Panc1 (cell line): Measurements from ENCODE around the gene PTPRJ. TPM values are rescaled to one million over a fixed set of nuclear protein-coding genes. Genes with fewer than 3 reads are reported as not detected.

Experiments used
- ATAC-seq: fragments of 200-7000 bp; cut with Tn5 transposase; 2 replicates; pipeline ENCODE4 v1.9.1; 2020; ENCODE audit warnings: mild to moderate bottlenecking, moderate library complexity
- BruUV-seq: library from RNA; stranded (reverse); fragments of 400-500 nt; replicated peaks from 2 replicates; lab custom pipeline; 2021; lab: Mats Ljungman, UMichigan
- CTCF ChIA-PET: fragments of 300-600 bp; sonication (Branson Sonifier 250); formaldehyde crosslinking; loops from one replicate; lab custom pipeline; 2022; ENCODE audit warnings: antibody characterized with exemption; lab: Charles Lee
- POLR2A ChIA-PET: fragments of 300-600 bp; sonication (Branson Sonifier 250); formaldehyde crosslinking; loops from one replicate; lab custom pipeline; 2022; ENCODE audit warnings: antibody characterized with exemption; lab: Charles Lee
- DNase-seq: peaks from one replicate; pipeline ENCODE4 v3.0.0-alpha.2; 2010; ENCODE audit warnings: low read depth, low spot score
- H3K27ac ChIP-seq: 2 replicates; pipeline ENCODE4 v1.5.1; 2011; ENCODE audit warnings: mild to moderate bottlenecking, low read length, inconsistent platforms
- H3K27me3 ChIP-seq: fragments of 200-500 bp; sonication (Bioruptor generic); 2 replicates; pipeline ENCODE4 v1.6.0; 2014; ENCODE audit warnings: low read length, inconsistent platforms; ENCODE audit not compliant: control insufficient read depth, insufficient read depth
- H3K36me3 ChIP-seq: fragments of 200-500 bp; sonication (Bioruptor generic); 2 replicates; pipeline ENCODE4 v1.5.1; 2014; ENCODE audit warnings: inconsistent platforms, mild to moderate bottlenecking, low read length, moderate library complexity; ENCODE audit not compliant: control insufficient read depth, insufficient read depth
- H3K4me1 ChIP-seq: 2 replicates; pipeline ENCODE4 v1.5.1; 2011; ENCODE audit warnings: inconsistent platforms, mild to moderate bottlenecking, low read length, moderate library complexity; ENCODE audit not compliant: control insufficient read depth, insufficient read depth
- H3K4me3 ChIP-seq, 2 experiments: 2 replicates each; pipeline ENCODE4 v1.5.1; 2011 to 2012; ENCODE audit warnings: low read depth in 2 of 2, low read length in 2 of 2, mild to moderate bottlenecking in 2 of 2, inconsistent platforms in 1 of 2, moderate library complexity in 1 of 2
- H3K9me3 ChIP-seq: fragments of 200-500 bp; sonication (Bioruptor generic); 2 replicates; pipeline ENCODE4 v1.5.1; 2014; ENCODE audit warnings: low read depth, mild to moderate bottlenecking, inconsistent platforms, low read length, moderate library complexity; ENCODE audit not compliant: control insufficient read depth, insufficient read depth
- POLR2AphosphoS5 ChIP-seq: IDR thresholded peaks from 2 replicates; pipeline ENCODE4 v1.6.1; 2012; ENCODE audit warnings: mild to moderate bottlenecking, low read depth, low read length, moderate library complexity
- REST ChIP-seq, 2 experiments: IDR thresholded peaks; 2 replicates each; pipeline ENCODE4 v1.6.1; 2011 to 2012; ENCODE audit warnings: low read depth in 2 of 2, control low read depth in 1 of 2, low read length in 1 of 2, mild to moderate bottlenecking in 1 of 2, moderate library complexity in 1 of 2; ENCODE audit not compliant: insufficient read depth in 1 of 2
- SIN3A ChIP-seq: IDR thresholded peaks from 2 replicates; pipeline ENCODE4 v1.6.1; 2012; ENCODE audit warnings: low read depth, mild to moderate bottlenecking, low read length, moderate library complexity, borderline replicate concordance; ENCODE audit not compliant: insufficient read depth
- TCF7L2 ChIP-seq: IDR thresholded peaks from 2 replicates; pipeline ENCODE4 v1.6.1; 2011; ENCODE audit warnings: mild to moderate bottlenecking, low read depth, low read length, inconsistent platforms
- in situ Hi-C: cut with HindIII; loops from 2 replicates; pipeline ENCODE4 v1.10.0; 2016; ENCODE audit warnings: low sequenced_read_pairs, low pct_unique_long_range_greater_than_20kb
- intact Hi-C: fragments of 100-400 bp; cut with micrococcal nuclease; formaldehyde crosslinking; loops from one replicate; pipeline ENCODE4 v1.10.0; 2022; ENCODE audit not compliant: unreplicated experiment
- total RNA-seq: library from RNA; stranded (reverse); gene quantifications from one replicate; pipeline ENCODE4 v1.2.1, GENCODE V29; 2021; ENCODE audit not compliant: unreplicated experiment
- TF ChIP-seq, protein P1 (sequence below): fragments of 450-650 bp; IDR thresholded peaks from 2 replicates; pipeline ENCODE4 v1.5.1; 2017; ENCODE audit warnings: mild to moderate bottlenecking

Gene PTPRJ
- total RNA-seq, 1 experiment from 2014 or later = 73.6 TPM

GRCh38 chr11:47964546-47964945 lies 15.8 kb upstream of the PTPRJ start:
- no peak overlapping the region for H3K4me3 ChIP-seq
- intact Hi-C loops = no loop called here
- TF ChIP-seq POLR2AphosphoS5 (no peak), SIN3A (no peak), REST (IDR thresholded peaks at IDR 0.05; ENCODE audit: insufficient read depth in 1 of 2, low read depth in 2 of 2, low read length in 1 of 2) (no peak), TCF7L2 (no peak)
- TF ChIP-seq, protein P1, sequence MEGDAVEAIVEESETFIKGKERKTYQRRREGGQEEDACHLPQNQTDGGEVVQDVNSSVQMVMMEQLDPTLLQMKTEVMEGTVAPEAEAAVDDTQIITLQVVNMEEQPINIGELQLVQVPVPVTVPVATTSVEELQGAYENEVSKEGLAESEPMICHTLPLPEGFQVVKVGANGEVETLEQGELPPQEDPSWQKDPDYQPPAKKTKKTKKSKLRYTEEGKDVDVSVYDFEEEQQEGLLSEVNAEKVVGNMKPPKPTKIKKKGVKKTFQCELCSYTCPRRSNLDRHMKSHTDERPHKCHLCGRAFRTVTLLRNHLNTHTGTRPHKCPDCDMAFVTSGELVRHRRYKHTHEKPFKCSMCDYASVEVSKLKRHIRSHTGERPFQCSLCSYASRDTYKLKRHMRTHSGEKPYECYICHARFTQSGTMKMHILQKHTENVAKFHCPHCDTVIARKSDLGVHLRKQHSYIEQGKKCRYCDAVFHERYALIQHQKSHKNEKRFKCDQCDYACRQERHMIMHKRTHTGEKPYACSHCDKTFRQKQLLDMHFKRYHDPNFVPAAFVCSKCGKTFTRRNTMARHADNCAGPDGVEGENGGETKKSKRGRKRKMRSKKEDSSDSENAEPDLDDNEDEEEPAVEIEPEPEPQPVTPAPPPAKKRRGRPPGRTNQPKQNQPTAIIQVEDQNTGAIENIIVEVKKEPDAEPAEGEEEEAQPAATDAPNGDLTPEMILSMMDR = no peak
- POLR2A ChIA-PET = no interaction called here
- DNase-seq (no peak), ATAC-seq (no peak)
- H3K27ac ChIP-seq = no peak overlapping the region
- H3K9me3 ChIP-seq = no peaks in the 10 kb centered on the region
- no peaks in the 10 kb centered on the region for H3K4me1 ChIP-seq
- no peaks in the 10 kb centered on the region for H3K36me3 ChIP-seq
- no peaks in the 10 kb centered on the region for H3K27me3 ChIP-seq
- CTCF ChIA-PET = no interaction called here
- BruUV-seq = no TSS peak
- in situ Hi-C loops = no loop called here

DNA sequence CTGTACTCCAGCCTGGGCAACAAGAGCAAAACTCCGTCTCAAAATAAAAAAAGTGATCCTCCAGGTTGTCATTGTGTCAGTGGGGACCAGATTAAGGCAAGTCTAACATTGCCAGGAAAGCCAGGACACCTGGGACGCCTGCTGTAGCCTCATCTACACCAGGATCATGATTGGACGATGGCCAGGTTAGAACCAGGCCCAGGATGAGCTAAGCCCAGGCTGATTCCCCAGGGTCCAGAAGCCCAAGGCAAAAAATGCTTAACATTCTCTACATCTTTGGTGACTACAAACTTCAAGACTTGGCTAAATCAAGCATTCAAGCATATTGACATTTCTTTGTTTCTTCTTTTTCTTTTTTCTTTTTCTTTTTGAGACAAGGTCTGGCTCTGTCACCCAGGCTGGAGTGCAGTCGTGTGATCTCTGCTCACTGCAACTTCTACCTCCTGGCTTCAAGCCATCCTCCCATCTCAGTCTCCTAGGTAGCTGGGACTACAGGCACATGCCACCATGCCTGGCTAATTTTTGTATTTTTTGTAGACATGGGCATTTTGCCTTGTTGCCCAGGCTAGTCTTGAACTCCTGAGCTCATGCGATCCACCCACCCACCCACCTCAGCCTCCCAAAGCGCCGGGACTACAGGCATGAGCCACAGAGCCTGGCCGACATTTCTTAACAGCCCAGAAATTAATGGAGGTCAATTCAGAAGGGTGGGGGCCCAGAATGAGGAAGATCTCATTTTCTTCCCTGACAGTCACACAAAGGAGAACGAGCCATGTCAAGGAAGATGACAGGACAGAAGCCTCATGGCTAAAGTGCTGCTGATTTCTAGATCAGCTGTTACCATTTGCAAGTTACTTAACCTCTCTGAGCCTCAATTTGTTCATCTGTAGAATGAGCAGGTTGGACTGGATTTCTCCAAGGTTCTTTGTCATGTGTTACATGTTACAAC lies 12.5 kb upstream of the PTPRJ start:
- no peak overlapping the region for H3K27ac ChIP-seq
- ChIA-PET POLR2A (no interaction called here), CTCF (no interaction called here)
- BruUV-seq = no TSS peak
- H3K27me3 ChIP-seq = no peaks in the 10 kb centered on the region
- H3K4me3 ChIP-seq = no peak overlapping the region
- H3K4me1 ChIP-seq = peaks cover 5% of the 10 kb centered on the region; the same call in 1 of the 2 replicates
- H3K9me3 ChIP-seq = no peaks in the 10 kb centered on the region
- intact Hi-C loops = no loop called here
- TF ChIP-seq REST (IDR thresholded peaks at IDR 0.05; ENCODE audit: insufficient read depth in 1 of 2, low read depth in 2 of 2, low read length in 1 of 2) (no peak), TCF7L2 (no peak), POLR2AphosphoS5 (no peak), SIN3A (no peak)
- TF ChIP-seq, protein P1 = no peak
- ATAC-seq (no peak), DNase-seq (no peak)
- in situ Hi-C loops = no loop called here
- no peaks in the 10 kb centered on the region for H3K36me3 ChIP-seq
